HepG2 (cell line): Measurements from ENCODE around the gene NUB1. TPM values are rescaled to one million over a fixed set of nuclear protein-coding genes. Genes with fewer than 3 reads are reported as not detected.

Experiments used
- ARNT ChIP-seq: fragments of 450-650 bp; IDR thresholded peaks from 2 replicates; pipeline ENCODE4 v1.6.1; 2017
- CBFB ChIP-seq: sonication (generic); formaldehyde crosslinking; IDR thresholded peaks from 2 replicates; pipeline ENCODE4 v1.4.0; 2020; ENCODE audit warnings: missing genetic modification reagents
- EP300 ChIP-seq, 3 experiments: sonication (generic) in 1 of 3; formaldehyde crosslinking in 1 of 3; IDR thresholded peaks; 2 replicates each; pipeline versions ENCODE4 v1.5.1 to v1.6.1; 2011 to 2020; ENCODE audit warnings: low read depth in 2 of 3, low read length in 2 of 3, borderline replicate concordance in 1 of 3, improper control_type of control experiment in 1 of 3, mild to moderate bottlenecking in 1 of 3, missing genetic modification reagents in 1 of 3, moderate library complexity in 1 of 3
- JUN ChIP-seq: sonication (generic); formaldehyde crosslinking; IDR thresholded peaks from 2 replicates; pipeline ENCODE4 v1.4.0; 2020; ENCODE audit warnings: mild to moderate bottlenecking, missing genetic modification reagents
- SAFB2 ChIP-seq: sonication (generic); formaldehyde crosslinking; IDR thresholded peaks from 2 replicates; pipeline ENCODE4 v1.5.1; 2020; ENCODE audit warnings: missing genetic modification reagents, low read depth, mild to moderate bottlenecking, borderline replicate concordance
- XRCC5 ChIP-seq: fragments of 200-400 bp; formaldehyde crosslinking; optimal IDR thresholded peaks from 2 replicates; pipeline ENCODE3; 2017; ENCODE audit warnings: mild to moderate bottlenecking, low read length
- ZNF432 ChIP-seq: sonication (generic); formaldehyde crosslinking; IDR thresholded peaks from 2 replicates; pipeline ENCODE4 v1.5.0; 2020; ENCODE audit warnings: missing genetic modification reagents, mild to moderate bottlenecking, borderline replicate concordance
- ZNF510 ChIP-seq: sonication (generic); formaldehyde crosslinking; IDR thresholded peaks from 2 replicates; pipeline ENCODE4 v1.4.0; 2020; ENCODE audit warnings: low read depth, mild to moderate bottlenecking, missing genetic modification reagents
- ZNF792 ChIP-seq: IDR thresholded peaks from 2 replicates; pipeline ENCODE4 v1.6.1; 2016
- polyA plus RNA-seq, 8 experiments: library from polyadenylated mRNA; depleted of rRNA in 3 of 8; stranded (reverse) in 7 of 8; unstranded in 1 of 8; fragments of >200 nt; fragmentation: Illumina TruSeq in 4 of 8; extraction: Trizol in 4 of 8; gene quantifications; 2 replicates each; pipeline versions ENCODE4 v1.2.1 to v1.2.3, GENCODE V29; 2011 to 2016; ENCODE audit warnings: low read depth in 4 of 8, missing spikeins in 1 of 8, mixed read lengths in 1 of 8; ENCODE audit not compliant: insufficient read depth in 1 of 8
- total RNA-seq, 5 experiments: library from RNA; depleted of rRNA; stranded (reverse); fragments of >200 nt; fragmentation: Illumina TruSeq; extraction: Trizol; gene quantifications; 2 replicates each; pipeline ENCODE4 v1.2.3, GENCODE V29; 2016; ENCODE audit warnings: low read depth in 1 of 5
- TF ChIP-seq, protein P1 (sequence below): sonication (generic); formaldehyde crosslinking; IDR thresholded peaks from 2 replicates; pipeline ENCODE4 v1.8.1; 2022; ENCODE audit warnings: low read depth, mild to moderate bottlenecking, missing genetic modification reagents
- TF ChIP-seq, protein P2 (sequence below): IDR thresholded peaks from 2 replicates; pipeline ENCODE4 v1.6.1; 2016; ENCODE audit warnings: low read depth, control low read depth
- TF ChIP-seq, protein P3 (sequence below): IDR thresholded peaks from 2 replicates; pipeline ENCODE4 v1.6.1; 2016; ENCODE audit warnings: control low read depth
- TF ChIP-seq, protein P4 (sequence below): sonication (generic); formaldehyde crosslinking; IDR thresholded peaks from 2 replicates; pipeline ENCODE4 v1.5.0; 2020; ENCODE audit warnings: mild to moderate bottlenecking, missing genetic modification reagents

NUB1 gene
- total and polyA plus RNA-seq, 2 of the 13 experiments (the other 11 are each of a cell fraction or from before 2014, with no cell fraction given): 27.1 to 37.0 TPM

DNA sequence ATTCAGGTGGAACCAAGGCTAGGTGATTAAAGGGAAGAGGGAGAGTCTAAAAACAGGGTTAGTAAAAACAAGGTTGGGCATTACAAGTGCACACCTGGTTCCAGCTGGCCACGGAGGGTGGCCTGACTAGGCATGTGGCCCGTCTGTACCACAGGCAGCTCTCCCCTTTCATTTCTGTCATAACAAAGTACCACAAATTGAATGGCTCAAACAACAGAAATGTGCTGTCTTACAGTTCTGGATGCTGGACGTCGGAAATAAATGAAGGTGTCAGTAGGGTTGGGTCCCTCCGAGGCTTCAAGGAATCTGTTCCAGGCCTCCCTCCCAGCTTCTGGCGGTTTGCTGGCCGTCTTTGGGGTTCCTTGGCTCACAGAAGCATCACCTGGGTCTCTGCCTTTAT, 81.6 kb downstream of the NUB1 start (continued):
- TF ChIP-seq, protein P1, sequence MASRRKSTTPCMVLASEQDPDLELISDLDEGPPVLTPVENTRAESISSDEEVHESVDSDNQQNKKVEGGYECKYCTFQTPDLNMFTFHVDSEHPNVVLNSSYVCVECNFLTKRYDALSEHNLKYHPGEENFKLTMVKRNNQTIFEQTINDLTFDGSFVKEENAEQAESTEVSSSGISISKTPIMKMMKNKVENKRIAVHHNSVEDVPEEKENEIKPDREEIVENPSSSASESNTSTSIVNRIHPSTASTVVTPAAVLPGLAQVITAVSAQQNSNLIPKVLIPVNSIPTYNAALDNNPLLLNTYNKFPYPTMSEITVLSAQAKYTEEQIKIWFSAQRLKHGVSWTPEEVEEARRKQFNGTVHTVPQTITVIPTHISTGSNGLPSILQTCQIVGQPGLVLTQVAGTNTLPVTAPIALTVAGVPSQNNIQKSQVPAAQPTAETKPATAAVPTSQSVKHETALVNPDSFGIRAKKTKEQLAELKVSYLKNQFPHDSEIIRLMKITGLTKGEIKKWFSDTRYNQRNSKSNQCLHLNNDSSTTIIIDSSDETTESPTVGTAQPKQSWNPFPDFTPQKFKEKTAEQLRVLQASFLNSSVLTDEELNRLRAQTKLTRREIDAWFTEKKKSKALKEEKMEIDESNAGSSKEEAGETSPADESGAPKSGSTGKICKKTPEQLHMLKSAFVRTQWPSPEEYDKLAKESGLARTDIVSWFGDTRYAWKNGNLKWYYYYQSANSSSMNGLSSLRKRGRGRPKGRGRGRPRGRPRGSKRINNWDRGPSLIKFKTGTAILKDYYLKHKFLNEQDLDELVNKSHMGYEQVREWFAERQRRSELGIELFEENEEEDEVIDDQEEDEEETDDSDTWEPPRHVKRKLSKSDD (CRISPR knock-in tag): no peak
- TF ChIP-seq, protein P2, sequence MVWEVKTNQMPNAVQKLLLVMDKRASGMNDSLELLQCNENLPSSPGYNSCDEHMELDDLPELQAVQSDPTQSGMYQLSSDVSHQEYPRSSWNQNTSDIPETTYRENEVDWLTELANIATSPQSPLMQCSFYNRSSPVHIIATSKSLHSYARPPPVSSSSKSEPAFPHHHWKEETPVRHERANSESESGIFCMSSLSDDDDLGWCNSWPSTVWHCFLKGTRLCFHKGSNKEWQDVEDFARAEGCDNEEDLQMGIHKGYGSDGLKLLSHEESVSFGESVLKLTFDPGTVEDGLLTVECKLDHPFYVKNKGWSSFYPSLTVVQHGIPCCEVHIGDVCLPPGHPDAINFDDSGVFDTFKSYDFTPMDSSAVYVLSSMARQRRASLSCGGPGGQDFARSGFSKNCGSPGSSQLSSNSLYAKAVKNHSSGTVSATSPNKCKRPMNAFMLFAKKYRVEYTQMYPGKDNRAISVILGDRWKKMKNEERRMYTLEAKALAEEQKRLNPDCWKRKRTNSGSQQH (CRISPR knock-in tag): no peak
- no peak for TF ChIP-seq CBFB (CRISPR knock-in tag)
- TF ChIP-seq EP300 (IDR thresholded peaks at IDR 0.05; ENCODE audit: low read depth in 2 of 2, low read length in 2 of 2): no peak
- no peak for TF ChIP-seq EP300 (CRISPR knock-in tag; IDR thresholded peaks at IDR 0.05; ENCODE audit: borderline replicate concordance)
- no peak for TF ChIP-seq ZNF792 (CRISPR knock-in tag)
- no peak for TF ChIP-seq JUN
- no peak for TF ChIP-seq ZNF432 (CRISPR knock-in tag)
- no peak for TF ChIP-seq ZNF510 (CRISPR knock-in tag)
- TF ChIP-seq, protein P3, sequence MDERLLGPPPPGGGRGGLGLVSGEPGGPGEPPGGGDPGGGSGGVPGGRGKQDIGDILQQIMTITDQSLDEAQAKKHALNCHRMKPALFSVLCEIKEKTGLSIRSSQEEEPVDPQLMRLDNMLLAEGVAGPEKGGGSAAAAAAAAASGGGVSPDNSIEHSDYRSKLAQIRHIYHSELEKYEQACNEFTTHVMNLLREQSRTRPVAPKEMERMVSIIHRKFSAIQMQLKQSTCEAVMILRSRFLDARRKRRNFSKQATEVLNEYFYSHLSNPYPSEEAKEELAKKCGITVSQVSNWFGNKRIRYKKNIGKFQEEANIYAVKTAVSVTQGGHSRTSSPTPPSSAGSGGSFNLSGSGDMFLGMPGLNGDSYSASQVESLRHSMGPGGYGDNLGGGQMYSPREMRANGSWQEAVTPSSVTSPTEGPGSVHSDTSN (CRISPR knock-in tag): no peak
- TF ChIP-seq ARNT: no peak
- TF ChIP-seq, protein P4, sequence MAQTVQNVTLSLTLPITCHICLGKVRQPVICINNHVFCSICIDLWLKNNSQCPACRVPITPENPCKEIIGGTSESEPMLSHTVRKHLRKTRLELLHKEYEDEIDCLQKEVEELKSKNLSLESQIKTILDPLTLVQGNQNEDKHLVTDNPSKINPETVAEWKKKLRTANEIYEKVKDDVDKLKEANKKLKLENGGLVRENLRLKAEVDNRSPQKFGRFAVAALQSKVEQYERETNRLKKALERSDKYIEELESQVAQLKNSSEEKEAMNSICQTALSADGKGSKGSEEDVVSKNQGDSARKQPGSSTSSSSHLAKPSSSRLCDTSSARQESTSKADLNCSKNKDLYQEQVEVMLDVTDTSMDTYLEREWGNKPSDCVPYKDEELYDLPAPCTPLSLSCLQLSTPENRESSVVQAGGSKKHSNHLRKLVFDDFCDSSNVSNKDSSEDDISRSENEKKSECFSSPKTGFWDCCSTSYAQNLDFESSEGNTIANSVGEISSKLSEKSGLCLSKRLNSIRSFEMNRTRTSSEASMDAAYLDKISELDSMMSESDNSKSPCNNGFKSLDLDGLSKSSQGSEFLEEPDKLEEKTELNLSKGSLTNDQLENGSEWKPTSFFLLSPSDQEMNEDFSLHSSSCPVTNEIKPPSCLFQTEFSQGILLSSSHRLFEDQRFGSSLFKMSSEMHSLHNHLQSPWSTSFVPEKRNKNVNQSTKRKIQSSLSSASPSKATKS (CRISPR knock-in tag): no peak
- TF ChIP-seq SAFB2 (CRISPR knock-in tag): no peak
- TF ChIP-seq XRCC5: no peak
